ENCODE measurements around the gene FAM90A1.
"Not testable (repeated sequence)": the region's sequence is repeated elsewhere in the genome, so short reads cannot be mapped to it uniquely, and the experiment has no call there.

DNA sequence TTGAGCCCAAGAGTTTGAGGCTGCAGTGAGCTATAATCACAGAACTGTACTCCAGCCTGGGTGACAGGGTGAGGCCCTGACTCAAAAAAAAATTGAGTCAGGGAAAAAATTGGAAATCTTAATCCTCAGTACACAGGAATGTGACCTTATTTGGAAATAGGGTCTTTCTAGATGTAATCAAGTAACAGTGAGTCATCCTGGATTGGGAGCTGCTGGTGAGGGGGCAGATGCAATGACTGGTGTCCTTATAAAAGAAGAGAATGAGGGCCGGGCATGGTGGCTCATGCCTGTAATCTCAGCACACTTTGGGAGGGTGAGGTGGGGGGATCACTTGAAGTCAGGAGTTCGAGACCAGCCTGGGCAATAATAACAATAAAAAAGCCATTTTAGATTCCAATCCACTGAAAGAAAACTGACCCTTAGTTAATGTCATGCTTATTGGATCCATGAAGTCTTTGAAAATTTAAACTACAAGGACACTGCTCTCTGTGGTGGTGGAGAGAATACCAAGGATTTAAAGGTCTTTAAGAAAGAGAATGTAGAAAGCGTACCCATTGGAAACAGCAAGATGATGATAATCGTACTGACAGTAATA, 19.6 kb upstream of the FAM90A1 start:
- TF ChIP-seq, protein P1, sequence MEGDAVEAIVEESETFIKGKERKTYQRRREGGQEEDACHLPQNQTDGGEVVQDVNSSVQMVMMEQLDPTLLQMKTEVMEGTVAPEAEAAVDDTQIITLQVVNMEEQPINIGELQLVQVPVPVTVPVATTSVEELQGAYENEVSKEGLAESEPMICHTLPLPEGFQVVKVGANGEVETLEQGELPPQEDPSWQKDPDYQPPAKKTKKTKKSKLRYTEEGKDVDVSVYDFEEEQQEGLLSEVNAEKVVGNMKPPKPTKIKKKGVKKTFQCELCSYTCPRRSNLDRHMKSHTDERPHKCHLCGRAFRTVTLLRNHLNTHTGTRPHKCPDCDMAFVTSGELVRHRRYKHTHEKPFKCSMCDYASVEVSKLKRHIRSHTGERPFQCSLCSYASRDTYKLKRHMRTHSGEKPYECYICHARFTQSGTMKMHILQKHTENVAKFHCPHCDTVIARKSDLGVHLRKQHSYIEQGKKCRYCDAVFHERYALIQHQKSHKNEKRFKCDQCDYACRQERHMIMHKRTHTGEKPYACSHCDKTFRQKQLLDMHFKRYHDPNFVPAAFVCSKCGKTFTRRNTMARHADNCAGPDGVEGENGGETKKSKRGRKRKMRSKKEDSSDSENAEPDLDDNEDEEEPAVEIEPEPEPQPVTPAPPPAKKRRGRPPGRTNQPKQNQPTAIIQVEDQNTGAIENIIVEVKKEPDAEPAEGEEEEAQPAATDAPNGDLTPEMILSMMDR (IDR thresholded peaks at IDR 0.05) = not testable (repeated sequence)
- TF ChIP-seq POLR2A (IDR thresholded peaks at IDR 0.05) = not testable (repeated sequence)

All from adrenal gland (tissue), 5 donors.